IMR-90 (cell line): ENCODE results near the gene SARM1. TPM values are rescaled to one million over a fixed set of nuclear protein-coding genes. Genes with fewer than 3 reads are reported as not detected.

Experiments used
- ATAC-seq: fragments of 200-7000 bp; cut with Tn5 transposase; 2 replicates; pipeline ENCODE4 v1.9.1; 2020; ENCODE audit warnings: low read depth, mild to moderate bottlenecking, moderate library complexity
- BruUV-seq: library from RNA; stranded (reverse); fragments of 400-500 nt; replicated peaks from 2 replicates; lab custom pipeline; 2021; lab: Mats Ljungman, UMichigan
- CTCF ChIA-PET: fragments of 300-600 bp; formaldehyde crosslinking; extraction: SDS; loops from one replicate; lab custom pipeline; 2021; ENCODE audit warnings: antibody characterized with exemption; lab: Yijun Ruan, JAX
- POLR2A ChIA-PET: fragments of 300-600 bp; sonication (Branson Sonifier 250); formaldehyde crosslinking; loops from one replicate; lab custom pipeline; 2022; ENCODE audit warnings: antibody characterized with exemption; ENCODE audit not compliant: unreplicated experiment; lab: Charles Lee
- DNase-seq: peaks from one replicate; pipeline ENCODE4 v3.0.0; 2013
- H2AFZ ChIP-seq: replicated peaks from 2 replicates; pipeline ENCODE3; 2013; ENCODE audit warnings: low read length, mild to moderate bottlenecking; ENCODE audit not compliant: poor library complexity
- H2AK5ac ChIP-seq: 2 replicates; pipeline ENCODE4 v1.6.1; 2013; ENCODE audit warnings: low read depth, low read length, inconsistent platforms
- H2AK9ac ChIP-seq: replicated peaks from 2 replicates; pipeline ENCODE3; 2013; ENCODE audit warnings: mild to moderate bottlenecking, low read depth, low read length, moderate library complexity; ENCODE audit not compliant: poor library complexity
- H2BK120ac ChIP-seq: 2 replicates; pipeline ENCODE4 v1.6.1; 2013; ENCODE audit warnings: low read depth, low read length, inconsistent platforms
- H2BK15ac ChIP-seq: 3 replicates; pipeline ENCODE4 v1.6.1; 2013; ENCODE audit warnings: low read depth, low read length, inconsistent platforms
- H2BK20ac ChIP-seq: 2 replicates; pipeline ENCODE4 v1.6.1; 2013; ENCODE audit warnings: low read depth, mild to moderate bottlenecking, inconsistent platforms, low read length, moderate library complexity
- H2BK5ac ChIP-seq: 2 replicates; pipeline ENCODE4 v1.6.1; 2013; ENCODE audit warnings: mild to moderate bottlenecking, low read depth, low read length, inconsistent platforms; ENCODE audit not compliant: poor library complexity, severe bottlenecking
- H3K14ac ChIP-seq: replicated peaks from 2 replicates; pipeline ENCODE4 v1.6.1; 2013; ENCODE audit warnings: low read depth, low read length, inconsistent platforms
- H3K18ac ChIP-seq: 2 replicates; pipeline ENCODE4 v1.6.1; 2013; ENCODE audit warnings: low read depth, low read length, control low read depth
- H3K23ac ChIP-seq: 2 replicates; pipeline ENCODE4 v1.6.1; 2013; ENCODE audit warnings: low read depth, low read length, inconsistent platforms
- H3K27ac ChIP-seq: 2 replicates; pipeline ENCODE4 v1.5.1; 2013; ENCODE audit warnings: mild to moderate bottlenecking, control low read depth, low read length; ENCODE audit not compliant: insufficient read depth
- H3K27me3 ChIP-seq: 2 replicates; pipeline ENCODE4 v1.6.1; 2013; ENCODE audit warnings: low read length; ENCODE audit not compliant: control insufficient read depth, insufficient read depth
- H3K36me3 ChIP-seq: 2 replicates; pipeline ENCODE4 v1.6.1; 2013; ENCODE audit warnings: low read length, mixed read lengths; ENCODE audit not compliant: control insufficient read depth, insufficient read depth
- H3K4ac ChIP-seq: 2 replicates; pipeline ENCODE4 v1.6.1; 2013; ENCODE audit warnings: low read depth, low read length, inconsistent platforms
- H3K4me1 ChIP-seq: 2 replicates; pipeline ENCODE4 v1.6.1; 2013; ENCODE audit warnings: low read length, mixed read lengths; ENCODE audit not compliant: control insufficient read depth, insufficient read depth
- H3K4me2 ChIP-seq: 2 replicates; pipeline ENCODE4 v1.6.1; 2013; ENCODE audit warnings: low read depth, mild to moderate bottlenecking, control low read depth, low read length, moderate library complexity
- H3K4me3 ChIP-seq: 2 replicates; pipeline ENCODE4 v1.5.1; 2013; ENCODE audit warnings: low read depth, mild to moderate bottlenecking, control low read depth, low read length, moderate library complexity; ENCODE audit not compliant: insufficient read depth
- H3K56ac ChIP-seq: 2 replicates; pipeline ENCODE4 v1.6.1; 2013; ENCODE audit warnings: low read length, inconsistent platforms; ENCODE audit not compliant: insufficient read depth; ENCODE audit errors: extremely low read depth
- H3K79me1 ChIP-seq, 2 experiments: 2 replicates each; pipeline ENCODE4 v1.6.1; 2013; ENCODE audit warnings: low read length in 2 of 2, inconsistent platforms in 1 of 2, low read depth in 1 of 2
- H3K9ac ChIP-seq: 2 replicates; pipeline ENCODE4 v1.6.1; 2013; ENCODE audit warnings: low read depth, low read length, control low read depth
- H3K9me1 ChIP-seq: 2 replicates; pipeline ENCODE4 v1.6.1; 2013; ENCODE audit warnings: low read length, inconsistent platforms; ENCODE audit not compliant: insufficient read depth
- H3K9me3 ChIP-seq: 2 replicates; pipeline ENCODE4 v1.6.1; 2013; ENCODE audit warnings: low read length; ENCODE audit not compliant: control insufficient read depth, insufficient read depth
- H4K20me1 ChIP-seq: 2 replicates; pipeline ENCODE4 v1.6.1; 2013; ENCODE audit warnings: low read length, inconsistent platforms; ENCODE audit not compliant: insufficient read depth
- H4K5ac ChIP-seq: 2 replicates; pipeline ENCODE4 v1.6.1; 2013; ENCODE audit warnings: mild to moderate bottlenecking, low read depth, low read length, control low read depth
- H4K8ac ChIP-seq, 2 experiments: 2 replicates each; pipeline ENCODE4 v1.6.1; 2013; ENCODE audit warnings: low read depth in 2 of 2, low read length in 2 of 2, control low read depth in 1 of 2, inconsistent platforms in 1 of 2
- H4K91ac ChIP-seq: 2 replicates; pipeline ENCODE4 v1.6.1; 2013; ENCODE audit warnings: low read depth, low read length, inconsistent platforms; ENCODE audit not compliant: insufficient read depth
- CEBPB ChIP-seq: IDR thresholded peaks from 2 replicates; pipeline ENCODE4 v1.6.1; 2012; ENCODE audit warnings: low read depth, low read length, improper control_type of control experiment
- MAZ ChIP-seq: IDR thresholded peaks from 2 replicates; pipeline ENCODE4 v1.6.1; 2012; ENCODE audit warnings: low read depth, mild to moderate bottlenecking, low read length, improper control_type of control experiment, moderate library complexity, borderline replicate concordance
- WGBS, 2 experiments: methylation state at CpG; one replicate each; pipeline versions ENCODE4 v1.1.5 to v1.1.7; 2013; ENCODE audit warnings: missing lambda C conversion rate in 2 of 2; ENCODE audit not compliant: insufficient read length in 1 of 2; ENCODE audit errors: extremely low coverage in 2 of 2; 5-methylcytosine and 5-hydroxymethylcytosine counted together
- dilution Hi-C: fragments of 300-500 bp; cut with HindIII; formaldehyde crosslinking; loops from one replicate; pipeline ENCODE4 v1.14.3; 2018; ENCODE audit warnings: low sequenced_read_pairs; ENCODE audit not compliant: unreplicated experiment
- in situ Hi-C: fragments of 300-500 bp; cut with MboI; formaldehyde crosslinking; loops from 3 replicates; pipeline ENCODE4 v1.14.3; 2019; ENCODE audit warnings: low sequenced_read_pairs, inconsistent platforms, mixed read lengths
- intact Hi-C: fragments of 100-400 bp; cut with micrococcal nuclease; formaldehyde crosslinking; loops from 2 replicates; pipeline ENCODE4 v1.10.0; 2022
- polyA plus RNA-seq, 3 experiments: library from polyadenylated mRNA; depleted of rRNA; stranded (reverse); fragments of >200 nt; gene quantifications; 2 replicates each; pipeline ENCODE4 v1.2.3, GENCODE V29; 2012; ENCODE audit warnings: low replicate concordance in 1 of 3
- total RNA-seq: library from RNA; depleted of rRNA; stranded (reverse); fragments of >200 nt; gene quantifications from 2 replicates; pipeline ENCODE4 v1.2.3, GENCODE V29; 2012
- TF ChIP-seq, protein P1 (sequence below): conservative IDR thresholded peaks from 2 replicates; pipeline ENCODE4 v1.5.1; 2012; ENCODE audit warnings: mild to moderate bottlenecking, low read depth, low read length, improper control_type of control experiment

Gene SARM1
- total and polyA plus RNA-seq, 2 of the 4 experiments (the other 2 are of a cell fraction), result 3.4 to 11.4 TPM

DNA sequence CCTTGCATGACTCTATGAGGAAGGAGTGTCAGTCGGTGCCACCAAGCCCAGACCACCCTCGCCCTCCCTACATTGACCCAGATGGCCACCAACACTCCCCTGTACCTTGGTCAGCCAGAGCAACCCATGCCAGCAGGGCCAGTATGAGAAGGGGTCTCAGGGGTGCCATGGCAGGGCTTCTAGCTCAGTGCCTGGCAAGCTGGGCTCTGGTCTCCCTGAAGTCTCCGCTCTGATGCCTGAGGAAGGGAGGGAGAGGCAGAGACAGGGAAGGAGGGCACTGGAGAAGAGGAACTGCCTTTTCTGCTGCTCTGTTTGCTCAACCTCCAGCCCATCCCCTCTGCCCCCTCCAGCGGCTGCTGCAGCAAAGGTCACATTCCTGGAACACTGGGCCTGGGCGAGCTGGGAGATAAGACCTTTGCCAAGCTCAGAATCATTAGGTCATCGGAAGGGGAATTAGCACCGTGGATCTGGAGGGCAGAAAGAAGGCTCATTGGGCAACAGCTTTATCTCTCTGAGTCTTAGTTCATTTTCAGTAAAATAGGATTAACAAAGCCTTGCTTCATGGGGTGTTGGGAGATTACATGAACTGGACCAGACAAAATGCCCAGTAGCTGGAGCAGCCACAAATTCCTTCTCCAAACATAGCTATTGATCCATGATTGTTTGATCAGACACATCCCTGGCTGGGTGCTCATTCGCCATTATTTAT lies 1.3 kb upstream of the SARM1 start, which contains the start of gene VTN:
TSS of gene VTN (minus strand) at position 273 of the 709 bp plus-strand sequence. CDS start at position 169, 104 bp downstream.
- Histone ChIP-seq H3K4me2 (peak within 1 kb of the TSS; percentile 70), H3K56ac (peak within 1 kb of the TSS; percentile 52; the same call in 1 of the 2 replicates), H3K14ac (peak within 1 kb of the TSS; percentile 91), H3K27me3 (no peaks in the 10 kb centered on the region), H4K8ac (peak within 1 kb of the TSS; percentile 29 to 97), H3K4me1 (peaks cover 14% of the 10 kb centered on the region; the same call in 1 of the 2 replicates), H3K9ac (peak within 1 kb of the TSS; percentile 47; the same call in 1 of the 2 replicates), H3K4ac (peak within 1 kb of the TSS; percentile 92), H4K5ac (peak within 1 kb of the TSS; percentile 40), H4K91ac (peak within 1 kb of the TSS; percentile 79), H3K79me1 (peaks cover 5 to 27% of the 10 kb centered on the region in 2 experiments; a peak in 3 of 4 replicates), H3K18ac (peak within 1 kb of the TSS; percentile 51; the same call in 1 of the 2 replicates), H3K23ac (peak within 1 kb of the TSS; percentile 53), H2BK20ac (peak within 1 kb of the TSS; percentile 73), H2BK15ac (peak within 1 kb of the TSS; percentile 23; the same call in 2 of the 3 replicates), H2BK120ac (peak within 1 kb of the TSS; percentile 62), H2BK5ac (peak within 1 kb of the TSS; percentile 51), H2AK5ac (peak within 1 kb of the TSS; percentile 86), H2AK9ac (peak within 1 kb of the TSS; percentile 93), H3K9me3 (no peaks in the 10 kb centered on the region), H2AFZ (peak within 1 kb of the TSS; percentile 91), H3K27ac (peak within 1 kb of the TSS; percentile 93), H4K20me1 (peaks cover 28% of the 10 kb centered on the region), H3K9me1 (peaks cover 35% of the 10 kb centered on the region), H3K36me3 (no peaks in the 10 kb centered on the region), H3K4me3 (peak within 1 kb of the TSS; percentile 1; the same call in 1 of the 2 replicates)
- WGBS, 2 experiments, result 20% methylated on average over 1 of the region's 8 CpGs; no CpG with 5 or more reads in 1 of the 2 experiments
- intact Hi-C loops, result no loop called here
- ATAC-seq (peak; percentile 33), DNase-seq (peak; percentile 45)
- dilution Hi-C loops, result no loop called here
- ChIA-PET POLR2A (interaction anchor here (0.6 to 0.8 kb wide), 2 partner anchors 13 to 319 kb away, joined by 3 to 4 read pairs; partner anchors contain the start of gene POLDIP2), CTCF (interaction anchor here (1.3 kb wide), 1 partner anchor 13 kb away, joined by 6 read pairs; the partner anchor contains the start of gene POLDIP2)
- BruUV-seq, result no TSS peak
- in situ Hi-C loops, result no loop called here
- TF ChIP-seq, protein P1, sequence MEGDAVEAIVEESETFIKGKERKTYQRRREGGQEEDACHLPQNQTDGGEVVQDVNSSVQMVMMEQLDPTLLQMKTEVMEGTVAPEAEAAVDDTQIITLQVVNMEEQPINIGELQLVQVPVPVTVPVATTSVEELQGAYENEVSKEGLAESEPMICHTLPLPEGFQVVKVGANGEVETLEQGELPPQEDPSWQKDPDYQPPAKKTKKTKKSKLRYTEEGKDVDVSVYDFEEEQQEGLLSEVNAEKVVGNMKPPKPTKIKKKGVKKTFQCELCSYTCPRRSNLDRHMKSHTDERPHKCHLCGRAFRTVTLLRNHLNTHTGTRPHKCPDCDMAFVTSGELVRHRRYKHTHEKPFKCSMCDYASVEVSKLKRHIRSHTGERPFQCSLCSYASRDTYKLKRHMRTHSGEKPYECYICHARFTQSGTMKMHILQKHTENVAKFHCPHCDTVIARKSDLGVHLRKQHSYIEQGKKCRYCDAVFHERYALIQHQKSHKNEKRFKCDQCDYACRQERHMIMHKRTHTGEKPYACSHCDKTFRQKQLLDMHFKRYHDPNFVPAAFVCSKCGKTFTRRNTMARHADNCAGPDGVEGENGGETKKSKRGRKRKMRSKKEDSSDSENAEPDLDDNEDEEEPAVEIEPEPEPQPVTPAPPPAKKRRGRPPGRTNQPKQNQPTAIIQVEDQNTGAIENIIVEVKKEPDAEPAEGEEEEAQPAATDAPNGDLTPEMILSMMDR, result no peak
- peak; percentile 74 for TF ChIP-seq CEBPB
- TF ChIP-seq MAZ, result peak; percentile 40; the same call in 1 of the 2 replicates
